Stimulated activated CD4-positive, alpha-beta T cell treated with anti-CD3 and anti-CD28 coated beads, Interleukin-12 subunit alpha, Interleukin-12 subunit beta, amount 100 ng/mL, for 48 hours (primary cell): ENCODE measurements around the gene ARID1B.
A peak's percentile ranks its signal among the peaks of the same experiment; 100 is the strongest.

ENCODE experiments used
- DNase-seq, 3 donors: peaks; one replicate each; pipeline ENCODE4 v3.0.0-alpha.2; 2020; ENCODE audit warnings: low read depth in 2 of 3, low spot score in 1 of 3

Gene ARID1B

GRCh38 chr6:157219201-157220200 lies 442.3 kb downstream of the ARID1B start:
- no peak for DNase-seq

- no peak for DNase-seq
These were observed 443.3 kb downstream of the ARID1B start for GRCh38 chr6:157220485-157220884.

- DNase-seq, result peak; percentile 71 to 81 (median 77)
These were observed 444.1 kb downstream of the ARID1B start for GRCh38 chr6:157221049-157221816.

GRCh38 chr6:157221817-157222175 lies 444.6 kb downstream of the ARID1B start:
- no peak for DNase-seq

- DNase-seq, result no peak
These were observed 445.2 kb downstream of the ARID1B start for GRCh38 chr6:157222201-157222981.

- DNase-seq, result no peak
These were observed 445.8 kb downstream of the ARID1B start for GRCh38 chr6:157223021-157223430.

- DNase-seq, result no peak
These were observed 446.3 kb downstream of the ARID1B start for GRCh38 chr6:157223511-157223910.

- no peak for DNase-seq
These were observed 447.2 kb downstream of the ARID1B start for GRCh38 chr6:157224178-157224950.

- DNase-seq, result no peak
These were observed 447.9 kb downstream of the ARID1B start for GRCh38 chr6:157224951-157225574.

GRCh38 chr6:157225575-157225995 lies 448.4 kb downstream of the ARID1B start:
- no peak for DNase-seq

- DNase-seq, result no peak
These were observed 448.9 kb downstream of the ARID1B start for GRCh38 chr6:157226026-157226625.

GRCh38 chr6:157226761-157227160 lies 449.6 kb downstream of the ARID1B start:
- no peak for DNase-seq

- DNase-seq, result no peak
These were observed 450.3 kb downstream of the ARID1B start for GRCh38 chr6:157227202-157228166.

- DNase-seq, result no peak
These were observed 451.4 kb downstream of the ARID1B start for GRCh38 chr6:157228426-157229131.

- DNase-seq, result no peak
These were observed 452.0 kb downstream of the ARID1B start for GRCh38 chr6:157229132-157229618.

GRCh38 chr6:157229713-157230112 lies 452.5 kb downstream of the ARID1B start:
- no peak for DNase-seq

- no peak for DNase-seq
These were observed 453.7 kb downstream of the ARID1B start for GRCh38 chr6:157230910-157231309.
